Measurements from ENCODE around the gene C5. TPM values are rescaled to one million over a fixed set of nuclear protein-coding genes. Genes with fewer than 3 reads are reported as not detected.

C5 gene
- total and polyA plus RNA-seq, 8 donors: 12.3 to 91.6 (median 77.8) TPM

DNA sequence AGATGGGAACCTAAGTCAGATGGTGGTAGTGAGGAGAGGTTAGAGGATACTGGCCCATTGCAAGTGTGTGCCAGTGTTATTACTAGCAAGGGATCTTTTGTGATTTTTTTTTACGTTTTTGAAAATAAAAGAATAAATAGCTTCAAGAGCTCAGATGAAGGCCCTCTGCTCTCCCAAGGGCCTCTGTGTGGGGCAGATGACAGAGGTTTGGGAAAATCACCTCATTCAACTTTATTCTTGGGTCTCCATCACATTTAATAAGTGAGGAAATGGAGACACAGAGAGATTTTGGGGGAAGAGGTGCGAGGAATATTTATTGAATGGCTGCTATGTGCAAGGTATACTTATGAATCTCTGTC is 113.3 kb downstream of the C5 start:
- Histone ChIP-seq H3K4me3 (no peak overlapping the region), H3K27ac (peak overlapping the region; percentile 77 to 86), H3K27me3 (no peaks in the 10 kb centered on the region), H3K4me1 (peaks cover 43 to 64% of the 10 kb centered on the region in 2 donors), H3K36me3 (no peaks in the 10 kb centered on the region), H3K9me3 (no peaks in the 10 kb centered on the region)
- DNase-seq (no peak), ATAC-seq (no peak)
- TF ChIP-seq, protein P1, sequence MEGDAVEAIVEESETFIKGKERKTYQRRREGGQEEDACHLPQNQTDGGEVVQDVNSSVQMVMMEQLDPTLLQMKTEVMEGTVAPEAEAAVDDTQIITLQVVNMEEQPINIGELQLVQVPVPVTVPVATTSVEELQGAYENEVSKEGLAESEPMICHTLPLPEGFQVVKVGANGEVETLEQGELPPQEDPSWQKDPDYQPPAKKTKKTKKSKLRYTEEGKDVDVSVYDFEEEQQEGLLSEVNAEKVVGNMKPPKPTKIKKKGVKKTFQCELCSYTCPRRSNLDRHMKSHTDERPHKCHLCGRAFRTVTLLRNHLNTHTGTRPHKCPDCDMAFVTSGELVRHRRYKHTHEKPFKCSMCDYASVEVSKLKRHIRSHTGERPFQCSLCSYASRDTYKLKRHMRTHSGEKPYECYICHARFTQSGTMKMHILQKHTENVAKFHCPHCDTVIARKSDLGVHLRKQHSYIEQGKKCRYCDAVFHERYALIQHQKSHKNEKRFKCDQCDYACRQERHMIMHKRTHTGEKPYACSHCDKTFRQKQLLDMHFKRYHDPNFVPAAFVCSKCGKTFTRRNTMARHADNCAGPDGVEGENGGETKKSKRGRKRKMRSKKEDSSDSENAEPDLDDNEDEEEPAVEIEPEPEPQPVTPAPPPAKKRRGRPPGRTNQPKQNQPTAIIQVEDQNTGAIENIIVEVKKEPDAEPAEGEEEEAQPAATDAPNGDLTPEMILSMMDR (IDR thresholded peaks at IDR 0.05): peak in 1 of 2 donors; percentile 17
- intact Hi-C loops (cut with DNase I): loop anchor here in 1 of 2 donors (5.0 kb wide), 1 partner anchor 64 kb away; no protein-coding TSS in a partner anchor

DNA sequence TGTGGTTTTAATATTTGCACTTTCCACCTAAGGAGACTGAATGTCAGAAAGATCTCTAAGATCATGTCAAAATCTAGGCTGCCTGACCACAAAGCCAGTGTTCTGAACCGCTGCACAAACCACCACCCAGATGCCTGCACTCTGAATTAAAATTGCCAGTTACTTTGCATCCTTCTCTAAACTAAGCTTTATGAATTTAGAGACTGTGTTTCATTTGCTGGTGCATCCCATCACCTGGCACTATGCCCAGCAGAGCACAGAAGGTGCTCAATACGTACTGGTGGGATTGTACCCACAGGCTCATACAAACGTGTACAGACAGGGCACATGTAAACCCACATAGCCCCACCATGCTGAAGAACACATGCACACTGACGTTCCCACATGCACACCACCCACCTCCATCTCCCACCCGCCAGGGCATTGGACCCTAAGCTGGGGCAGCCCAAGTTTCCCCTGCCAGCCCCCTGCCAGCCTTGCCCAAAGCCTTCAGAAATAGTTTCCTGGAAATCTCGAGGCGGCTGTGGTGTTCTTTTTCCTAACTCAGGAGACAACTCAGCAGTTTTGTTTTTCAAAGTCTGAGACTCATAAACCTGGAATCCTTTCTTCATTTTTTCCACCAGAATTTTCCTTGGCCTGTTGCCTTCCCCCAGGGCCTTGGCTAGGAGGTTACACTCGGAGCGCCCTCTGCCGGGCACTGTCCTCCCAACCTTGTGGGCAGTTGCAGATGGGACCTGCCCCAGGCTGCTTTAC is 113.9 kb downstream of the C5 start:
- H3K36me3 ChIP-seq: no peaks in the 10 kb centered on the region
- H3K27me3 ChIP-seq: no peaks in the 10 kb centered on the region
- H3K4me1 ChIP-seq: peaks cover 43 to 64% of the 10 kb centered on the region in 2 donors
- intact Hi-C loops (cut with DNase I): loop anchor here in 1 of 2 donors (5.0 kb wide), 1 partner anchor 64 kb away; no protein-coding TSS in a partner anchor
- ATAC-seq: peak; percentile 90
- TF ChIP-seq, protein P1 (IDR thresholded peaks at IDR 0.05): peak; percentile 82 to 95
- no peak overlapping the region for H3K4me3 ChIP-seq
- peak overlapping the region; percentile 77 to 86 for H3K27ac ChIP-seq
- no peaks in the 10 kb centered on the region for H3K9me3 ChIP-seq
- DNase-seq: peak; percentile 82 to 98 (median 93)

DNA sequence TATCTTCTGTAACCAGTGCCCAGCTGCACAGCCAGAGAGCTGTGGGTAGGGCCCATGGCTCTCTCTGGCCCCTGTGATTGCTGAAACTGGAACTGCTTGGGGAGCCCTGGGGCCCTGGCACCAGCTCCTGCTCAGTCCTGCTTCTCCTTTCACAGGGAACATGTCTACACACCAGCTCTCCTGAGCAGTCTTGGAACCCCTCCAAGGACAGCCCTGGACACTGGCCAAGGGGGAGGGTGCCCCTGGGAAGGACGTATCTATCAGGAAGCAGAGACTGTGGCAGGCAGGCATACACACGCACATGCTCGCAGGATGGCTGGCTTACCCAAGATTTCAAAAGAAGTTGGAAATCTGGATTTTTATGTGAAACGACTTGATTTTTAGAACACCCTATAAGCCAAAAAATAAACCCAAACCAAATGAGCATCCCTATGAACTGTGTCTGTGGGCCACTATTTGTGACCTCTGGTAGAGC is 114.7 kb downstream of the C5 start:
- Histone ChIP-seq H3K27me3 (no peaks in the 10 kb centered on the region), H3K27ac (peak overlapping the region; percentile 77 to 86), H3K9me3 (no peaks in the 10 kb centered on the region), H3K36me3 (no peaks in the 10 kb centered on the region), H3K4me3 (no peak overlapping the region), H3K4me1 (peaks cover 43 to 67% of the 10 kb centered on the region in 2 donors)
- intact Hi-C loops (cut with DNase I): loop anchor here in 1 of 2 donors (5.0 kb wide), 1 partner anchor 63 kb away; no protein-coding TSS in a partner anchor
- TF ChIP-seq, protein P1 (IDR thresholded peaks at IDR 0.05): no peak
- DNase-seq: peak; percentile 71 to 93 (median 92)
- peak; percentile 68 for ATAC-seq

DNA sequence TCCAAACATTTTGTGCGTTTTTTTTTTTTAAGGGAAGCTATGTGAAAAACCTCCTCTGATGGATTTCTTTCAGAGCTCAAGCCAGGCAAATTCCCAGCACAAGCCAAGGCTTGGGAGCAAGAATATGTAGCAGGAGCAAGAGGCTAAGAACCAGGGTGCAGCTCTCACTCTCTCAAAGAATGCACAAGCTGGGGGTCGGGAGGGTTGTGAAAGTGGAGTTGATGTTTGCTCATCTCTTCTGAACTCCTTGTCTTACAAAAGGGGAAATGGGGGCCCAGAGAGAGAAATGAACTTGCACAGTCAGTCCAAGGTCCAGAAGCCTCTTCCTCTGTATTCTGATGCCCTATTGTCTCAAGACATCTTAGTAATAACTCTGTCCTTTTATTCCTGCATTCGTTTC is 115.8 kb downstream of the C5 start:
- no peaks in the 10 kb centered on the region for H3K9me3 ChIP-seq
- H3K36me3 ChIP-seq: no peaks in the 10 kb centered on the region
- peak overlapping the region; percentile 77 to 86 for H3K27ac ChIP-seq
- intact Hi-C loops (cut with DNase I): no loop called here
- H3K27me3 ChIP-seq: no peaks in the 10 kb centered on the region
- ATAC-seq (no peak), DNase-seq (peak in 1 of 4 donors; percentile 36)
- TF ChIP-seq, protein P1 (IDR thresholded peaks at IDR 0.05): no peak
- no peak overlapping the region for H3K4me3 ChIP-seq
- H3K4me1 ChIP-seq: peaks cover 46 to 79% of the 10 kb centered on the region in 2 donors

DNA sequence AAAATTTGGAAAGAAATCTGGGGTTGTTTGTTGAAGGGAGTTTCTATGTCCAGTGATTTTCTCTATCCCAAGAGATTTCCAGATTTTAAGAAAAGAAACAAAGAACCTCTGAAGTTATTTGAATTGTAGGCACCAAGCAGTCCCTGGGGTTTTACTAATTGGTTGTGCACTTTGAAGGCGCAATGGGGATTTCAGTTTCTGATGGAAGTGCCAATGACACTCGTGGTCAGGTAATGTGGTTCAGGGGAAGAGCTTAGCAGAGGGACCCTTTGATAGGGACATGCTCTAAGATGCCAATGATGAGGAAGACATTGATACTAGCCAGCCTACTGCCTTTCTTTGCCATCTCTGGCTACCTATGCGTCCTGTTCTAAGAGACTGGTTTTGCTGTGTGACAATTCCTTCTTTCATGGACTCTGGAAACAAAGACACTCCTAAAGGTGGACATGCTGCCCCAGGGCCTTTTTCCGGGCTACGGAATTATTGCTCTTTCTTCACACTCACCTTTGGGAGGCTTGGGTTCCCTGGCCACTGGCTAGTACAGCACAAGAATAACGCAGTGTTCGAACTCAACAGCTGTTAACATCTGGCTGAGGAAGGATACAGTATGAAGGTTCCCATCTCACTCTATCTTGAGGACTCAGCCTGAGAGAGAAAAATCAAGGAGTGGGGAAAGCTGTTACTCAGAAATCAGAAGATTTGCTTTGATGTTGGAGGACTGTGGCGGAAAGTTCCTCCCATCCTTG is 116.6 kb downstream of the C5 start:
- Histone ChIP-seq H3K27ac (peak overlapping the region in 1 of 2 donors; percentile 77), H3K4me1 (peaks cover 47 to 81% of the 10 kb centered on the region in 2 donors), H3K36me3 (no peaks in the 10 kb centered on the region), H3K27me3 (no peaks in the 10 kb centered on the region), H3K4me3 (no peak overlapping the region), H3K9me3 (no peaks in the 10 kb centered on the region)
- intact Hi-C loops (cut with DNase I): no loop called here
- ATAC-seq (no peak), DNase-seq (no peak)
- TF ChIP-seq, protein P1 (IDR thresholded peaks at IDR 0.05): no peak
